SK-N-SH treated with all-trans-retinoic acid at 6 μM for 48 hours (cell line): Measurements from ENCODE around the gene CPZ.

ENCODE experiments used
- ATAC-seq: fragments of 200-7000 bp; cut with Tn5 transposase; 3 replicates; pipeline ENCODE4 v1.9.1; 2020; ENCODE audit warnings: mild to moderate bottlenecking, moderate library complexity
- ARNTL ChIP-seq: fragments of 450-650 bp; formaldehyde crosslinking; IDR thresholded peaks from 2 replicates; pipeline ENCODE4 v1.5.0; 2020; ENCODE audit warnings: low read depth, mild to moderate bottlenecking, moderate library complexity, borderline replicate concordance
- BACH2 ChIP-seq: fragments of 250-450 bp; sonication (Bioruptor Pico); IDR thresholded peaks from 2 replicates; pipeline ENCODE4 v1.9.0; 2021; ENCODE audit warnings: mild to moderate bottlenecking, borderline replicate concordance
- CSDC2 ChIP-seq: fragments of 250-450 bp; sonication (Bioruptor Pico); IDR thresholded peaks from 2 replicates; pipeline ENCODE4 v1.5.0; 2020; ENCODE audit warnings: mild to moderate bottlenecking, moderate library complexity
- GLIS3 ChIP-seq: fragments of 250-450 bp; sonication (Bioruptor Pico); IDR thresholded peaks from 2 replicates; pipeline ENCODE4 v1.5.0; 2020; ENCODE audit warnings: mild to moderate bottlenecking, moderate library complexity
- ISL1 ChIP-seq: fragments of 250-450 bp; sonication (Bioruptor Pico); IDR thresholded peaks from 2 replicates; pipeline ENCODE4 v2.1.2; 2022; ENCODE audit warnings: mild to moderate bottlenecking, moderate library complexity
- PPARA ChIP-seq: fragments of 250-450 bp; sonication (Bioruptor Pico); IDR thresholded peaks from 2 replicates; pipeline ENCODE4 v1.5.0; 2020; ENCODE audit warnings: mild to moderate bottlenecking, borderline replicate concordance
- RARB ChIP-seq: fragments of 250-450 bp; sonication (Bioruptor Pico); IDR thresholded peaks from 2 replicates; pipeline ENCODE4 v1.8.0; 2021; ENCODE audit warnings: mild to moderate bottlenecking, moderate library complexity
- SNAI2 ChIP-seq: fragments of 250-450 bp; sonication (Bioruptor Pico); IDR thresholded peaks from 2 replicates; pipeline ENCODE4 v1.5.0; 2020; ENCODE audit warnings: mild to moderate bottlenecking, moderate library complexity
- TCF4 ChIP-seq: fragments of 250-450 bp; sonication (Bioruptor Pico); IDR thresholded peaks from 2 replicates; pipeline ENCODE4 v1.8.0; 2021; ENCODE audit warnings: mild to moderate bottlenecking, moderate library complexity, borderline replicate concordance
- TOX ChIP-seq: fragments of 250-450 bp; sonication (Bioruptor Pico); IDR thresholded peaks from 2 replicates; pipeline ENCODE4 v1.8.0; 2021; ENCODE audit warnings: mild to moderate bottlenecking, moderate library complexity, borderline replicate concordance
- ZC3H10 ChIP-seq: fragments of 250-450 bp; sonication (Bioruptor Pico); IDR thresholded peaks from 2 replicates; pipeline ENCODE4 v1.5.1; 2021; ENCODE audit warnings: mild to moderate bottlenecking, moderate library complexity
- ZFP3 ChIP-seq: fragments of 250-450 bp; sonication (Bioruptor Pico); IDR thresholded peaks from 2 replicates; pipeline ENCODE4 v1.5.0; 2020; ENCODE audit warnings: mild to moderate bottlenecking, moderate library complexity
- ZFP30 ChIP-seq: fragments of 450-650 bp; formaldehyde crosslinking; IDR thresholded peaks from 2 replicates; pipeline ENCODE4 v1.5.0; 2022; ENCODE audit warnings: mild to moderate bottlenecking, moderate library complexity
- ZNF70 ChIP-seq: fragments of 450-650 bp; formaldehyde crosslinking; IDR thresholded peaks from 2 replicates; pipeline ENCODE4 v1.5.0; 2020; ENCODE audit warnings: mild to moderate bottlenecking, moderate library complexity
- ZNF8 ChIP-seq: fragments of 450-650 bp; formaldehyde crosslinking; IDR thresholded peaks from 2 replicates; pipeline ENCODE4 v1.5.0; 2020; ENCODE audit warnings: mild to moderate bottlenecking, moderate library complexity
- TF ChIP-seq, protein P1 (sequence below): fragments of 250-450 bp; sonication (Bioruptor Pico); IDR thresholded peaks from 2 replicates; pipeline ENCODE4 v1.5.0; 2020; ENCODE audit warnings: mild to moderate bottlenecking, moderate library complexity
- TF ChIP-seq, protein P2 (sequence below): fragments of 250-450 bp; sonication (Bioruptor Pico); IDR thresholded peaks from 2 replicates; pipeline ENCODE4 v1.8.0; 2020; ENCODE audit warnings: mild to moderate bottlenecking, moderate library complexity, borderline replicate concordance
- TF ChIP-seq, protein P3 (sequence below): fragments of 250-450 bp; sonication (Bioruptor Pico); IDR thresholded peaks from 2 replicates; pipeline ENCODE4 v1.8.0; 2021; ENCODE audit warnings: low read depth, mild to moderate bottlenecking, moderate library complexity, borderline replicate concordance
- TF ChIP-seq, protein P4 (sequence below): fragments of 250-450 bp; sonication (Bioruptor Pico); IDR thresholded peaks from 2 replicates; pipeline ENCODE4 v1.5.1; 2021; ENCODE audit warnings: mild to moderate bottlenecking, moderate library complexity
- TF ChIP-seq, protein P5 (sequence below): fragments of 250-450 bp; sonication (Bioruptor Pico); IDR thresholded peaks from 2 replicates; pipeline ENCODE4 v1.5.1; 2020; ENCODE audit warnings: low read depth, mild to moderate bottlenecking, moderate library complexity

CPZ gene

DNA sequence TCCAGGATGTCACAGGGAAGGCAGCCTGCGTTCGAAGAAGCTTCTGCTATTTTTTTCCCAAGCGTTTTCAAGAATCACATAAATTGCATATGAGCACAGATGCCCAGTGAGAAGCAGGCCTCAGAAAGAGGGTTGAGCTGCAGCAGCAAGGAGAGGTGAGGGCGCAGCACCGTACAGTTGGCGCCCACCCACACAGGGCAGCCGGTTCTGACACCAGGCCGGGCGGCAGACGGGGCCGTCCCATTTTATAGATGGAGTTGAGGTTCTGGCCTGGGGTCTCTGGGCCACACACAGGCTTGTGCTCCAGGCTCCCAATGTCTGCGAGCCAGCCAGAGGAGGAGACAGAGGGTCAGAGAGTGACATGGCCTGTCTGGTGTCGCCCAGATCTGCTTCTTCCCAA is 22.8 kb downstream of the CPZ start (continued):
- no peak for TF ChIP-seq ISL1
- TF ChIP-seq RARB (CRISPR knock-in tag), result no peak
- no peak for TF ChIP-seq SNAI2
- TF ChIP-seq, protein P1, sequence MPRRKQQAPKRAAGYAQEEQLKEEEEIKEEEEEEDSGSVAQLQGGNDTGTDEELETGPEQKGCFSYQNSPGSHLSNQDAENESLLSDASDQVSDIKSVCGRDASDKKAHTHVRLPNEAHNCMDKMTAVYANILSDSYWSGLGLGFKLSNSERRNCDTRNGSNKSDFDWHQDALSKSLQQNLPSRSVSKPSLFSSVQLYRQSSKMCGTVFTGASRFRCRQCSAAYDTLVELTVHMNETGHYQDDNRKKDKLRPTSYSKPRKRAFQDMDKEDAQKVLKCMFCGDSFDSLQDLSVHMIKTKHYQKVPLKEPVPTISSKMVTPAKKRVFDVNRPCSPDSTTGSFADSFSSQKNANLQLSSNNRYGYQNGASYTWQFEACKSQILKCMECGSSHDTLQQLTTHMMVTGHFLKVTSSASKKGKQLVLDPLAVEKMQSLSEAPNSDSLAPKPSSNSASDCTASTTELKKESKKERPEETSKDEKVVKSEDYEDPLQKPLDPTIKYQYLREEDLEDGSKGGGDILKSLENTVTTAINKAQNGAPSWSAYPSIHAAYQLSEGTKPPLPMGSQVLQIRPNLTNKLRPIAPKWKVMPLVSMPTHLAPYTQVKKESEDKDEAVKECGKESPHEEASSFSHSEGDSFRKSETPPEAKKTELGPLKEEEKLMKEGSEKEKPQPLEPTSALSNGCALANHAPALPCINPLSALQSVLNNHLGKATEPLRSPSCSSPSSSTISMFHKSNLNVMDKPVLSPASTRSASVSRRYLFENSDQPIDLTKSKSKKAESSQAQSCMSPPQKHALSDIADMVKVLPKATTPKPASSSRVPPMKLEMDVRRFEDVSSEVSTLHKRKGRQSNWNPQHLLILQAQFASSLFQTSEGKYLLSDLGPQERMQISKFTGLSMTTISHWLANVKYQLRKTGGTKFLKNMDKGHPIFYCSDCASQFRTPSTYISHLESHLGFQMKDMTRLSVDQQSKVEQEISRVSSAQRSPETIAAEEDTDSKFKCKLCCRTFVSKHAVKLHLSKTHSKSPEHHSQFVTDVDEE (CRISPR knock-in tag), result no peak

DNA sequence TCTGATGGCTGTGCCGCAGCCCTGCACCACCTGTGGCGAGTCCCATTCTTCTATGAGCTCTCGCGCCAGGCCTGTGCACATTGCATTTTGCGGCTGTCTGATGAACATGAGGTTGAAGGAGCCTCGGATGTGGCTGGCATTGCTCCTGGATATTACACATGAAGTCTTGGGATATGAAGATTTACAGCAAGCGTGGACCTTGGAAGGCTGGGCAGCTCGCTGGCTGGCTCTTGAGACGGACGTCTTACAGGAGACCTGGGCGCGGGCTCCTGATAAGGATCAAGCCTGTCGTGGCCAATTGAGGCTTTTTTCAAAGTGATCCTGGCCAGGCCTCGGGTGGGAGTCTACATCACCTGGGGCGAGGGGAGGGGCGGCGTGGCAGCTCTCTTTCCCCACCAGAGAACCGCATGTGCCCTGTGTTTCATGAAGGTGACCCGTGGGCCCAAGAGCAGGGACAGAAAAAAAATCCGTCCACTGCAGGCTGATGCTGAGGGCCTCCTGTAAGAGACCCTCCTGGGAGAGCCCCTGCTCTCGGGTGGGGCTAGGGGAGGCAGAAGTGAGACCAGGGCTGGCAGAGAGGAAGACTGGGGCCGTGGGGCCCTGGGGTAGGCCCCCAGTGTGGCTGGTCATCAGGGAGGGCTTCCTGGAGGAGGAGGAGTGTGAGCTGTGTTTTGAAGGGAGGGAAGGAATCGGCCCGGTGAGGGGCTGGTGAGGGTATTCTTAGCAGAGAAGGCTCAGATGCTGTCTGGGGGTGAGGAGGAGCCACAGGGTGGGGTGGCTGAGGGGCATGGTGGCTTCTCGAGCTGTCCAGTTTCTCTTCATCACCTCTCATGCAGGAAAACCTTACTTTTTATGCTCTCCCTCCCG is 23.6 kb downstream of the CPZ start:
- ATAC-seq, result peak; percentile 34; the same call in 2 of the 3 replicates

DNA sequence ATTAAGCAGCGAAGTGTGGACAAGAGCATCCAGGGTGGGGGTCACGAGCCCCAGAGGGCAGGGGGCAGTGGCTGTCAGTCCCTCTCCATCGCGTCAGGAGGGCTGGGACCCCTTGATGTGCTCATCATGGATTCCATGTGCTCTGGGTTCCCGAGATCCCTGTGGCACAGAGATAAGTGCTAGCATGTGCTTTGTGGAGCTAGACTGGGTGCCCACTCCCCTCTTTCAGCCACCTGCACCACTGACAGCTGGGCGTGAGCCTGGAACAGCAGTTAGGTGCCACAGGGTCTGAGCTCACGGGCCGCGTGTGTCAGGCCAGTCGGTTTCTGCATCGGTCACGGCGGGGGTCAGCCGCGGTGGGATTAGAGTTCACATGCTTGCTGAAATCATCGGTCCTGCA is 24.3 kb downstream of the CPZ start:
- ATAC-seq, result no peak
- TF ChIP-seq, protein P2, sequence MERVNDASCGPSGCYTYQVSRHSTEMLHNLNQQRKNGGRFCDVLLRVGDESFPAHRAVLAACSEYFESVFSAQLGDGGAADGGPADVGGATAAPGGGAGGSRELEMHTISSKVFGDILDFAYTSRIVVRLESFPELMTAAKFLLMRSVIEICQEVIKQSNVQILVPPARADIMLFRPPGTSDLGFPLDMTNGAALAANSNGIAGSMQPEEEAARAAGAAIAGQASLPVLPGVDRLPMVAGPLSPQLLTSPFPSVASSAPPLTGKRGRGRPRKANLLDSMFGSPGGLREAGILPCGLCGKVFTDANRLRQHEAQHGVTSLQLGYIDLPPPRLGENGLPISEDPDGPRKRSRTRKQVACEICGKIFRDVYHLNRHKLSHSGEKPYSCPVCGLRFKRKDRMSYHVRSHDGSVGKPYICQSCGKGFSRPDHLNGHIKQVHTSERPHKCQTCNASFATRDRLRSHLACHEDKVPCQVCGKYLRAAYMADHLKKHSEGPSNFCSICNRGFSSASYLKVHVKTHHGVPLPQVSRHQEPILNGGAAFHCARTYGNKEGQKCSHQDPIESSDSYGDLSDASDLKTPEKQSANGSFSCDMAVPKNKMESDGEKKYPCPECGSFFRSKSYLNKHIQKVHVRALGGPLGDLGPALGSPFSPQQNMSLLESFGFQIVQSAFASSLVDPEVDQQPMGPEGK (CRISPR knock-in tag), result no peak
- TF ChIP-seq, protein P3, sequence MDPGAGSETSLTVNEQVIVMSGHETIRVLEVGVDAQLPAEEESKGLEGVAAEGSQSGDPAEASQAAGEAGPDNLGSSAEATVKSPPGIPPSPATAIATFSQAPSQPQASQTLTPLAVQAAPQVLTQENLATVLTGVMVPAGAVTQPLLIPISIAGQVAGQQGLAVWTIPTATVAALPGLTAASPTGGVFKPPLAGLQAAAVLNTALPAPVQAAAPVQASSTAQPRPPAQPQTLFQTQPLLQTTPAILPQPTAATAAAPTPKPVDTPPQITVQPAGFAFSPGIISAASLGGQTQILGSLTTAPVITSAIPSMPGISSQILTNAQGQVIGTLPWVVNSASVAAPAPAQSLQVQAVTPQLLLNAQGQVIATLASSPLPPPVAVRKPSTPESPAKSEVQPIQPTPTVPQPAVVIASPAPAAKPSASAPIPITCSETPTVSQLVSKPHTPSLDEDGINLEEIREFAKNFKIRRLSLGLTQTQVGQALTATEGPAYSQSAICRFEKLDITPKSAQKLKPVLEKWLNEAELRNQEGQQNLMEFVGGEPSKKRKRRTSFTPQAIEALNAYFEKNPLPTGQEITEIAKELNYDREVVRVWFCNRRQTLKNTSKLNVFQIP (CRISPR knock-in tag), result no peak

More for the DNA sequence above, 23.6 kb downstream of the CPZ start:
- TF ChIP-seq CSDC2 (CRISPR knock-in tag) (no peak), PPARA (CRISPR knock-in tag) (no peak)
- TF ChIP-seq, protein P2 (CRISPR knock-in tag), result no peak

DNA sequence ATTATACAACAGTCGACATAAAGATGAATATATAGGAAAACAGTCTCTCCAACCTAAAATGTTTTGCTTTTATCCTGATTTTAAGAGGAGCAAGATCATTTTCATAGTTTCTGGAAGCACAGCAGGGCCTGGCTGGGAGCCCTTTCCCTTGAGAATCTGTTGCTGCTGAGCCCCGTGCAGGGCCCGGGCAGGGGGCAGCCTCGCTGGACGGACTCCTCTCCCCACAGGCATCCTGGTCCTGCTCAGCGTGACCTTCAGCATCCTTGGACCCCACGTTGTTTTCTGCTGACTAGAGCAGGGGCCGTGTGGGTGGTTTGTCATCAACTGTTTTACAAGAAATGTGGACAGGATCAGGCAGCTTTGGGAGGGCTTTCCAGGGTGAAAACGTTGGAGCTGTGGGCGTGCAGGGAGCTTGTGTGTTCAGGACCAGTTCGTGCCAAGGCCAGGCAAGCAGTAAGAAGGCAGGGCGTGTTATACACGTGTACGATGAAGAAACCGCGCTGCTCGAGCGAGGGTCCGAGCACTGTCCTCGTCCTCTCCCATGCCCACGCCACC is 25.0 kb downstream of the CPZ start:
- ATAC-seq, result no peak
- TF ChIP-seq, protein P4, sequence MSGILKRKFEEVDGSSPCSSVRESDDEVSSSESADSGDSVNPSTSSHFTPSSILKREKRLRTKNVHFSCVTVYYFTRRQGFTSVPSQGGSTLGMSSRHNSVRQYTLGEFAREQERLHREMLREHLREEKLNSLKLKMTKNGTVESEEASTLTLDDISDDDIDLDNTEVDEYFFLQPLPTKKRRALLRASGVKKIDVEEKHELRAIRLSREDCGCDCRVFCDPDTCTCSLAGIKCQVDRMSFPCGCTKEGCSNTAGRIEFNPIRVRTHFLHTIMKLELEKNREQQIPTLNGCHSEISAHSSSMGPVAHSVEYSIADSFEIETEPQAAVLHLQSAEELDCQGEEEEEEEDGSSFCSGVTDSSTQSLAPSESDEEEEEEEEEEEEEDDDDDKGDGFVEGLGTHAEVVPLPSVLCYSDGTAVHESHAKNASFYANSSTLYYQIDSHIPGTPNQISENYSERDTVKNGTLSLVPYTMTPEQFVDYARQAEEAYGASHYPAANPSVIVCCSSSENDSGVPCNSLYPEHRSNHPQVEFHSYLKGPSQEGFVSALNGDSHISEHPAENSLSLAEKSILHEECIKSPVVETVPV, result no peak
- TF ChIP-seq, protein P5, sequence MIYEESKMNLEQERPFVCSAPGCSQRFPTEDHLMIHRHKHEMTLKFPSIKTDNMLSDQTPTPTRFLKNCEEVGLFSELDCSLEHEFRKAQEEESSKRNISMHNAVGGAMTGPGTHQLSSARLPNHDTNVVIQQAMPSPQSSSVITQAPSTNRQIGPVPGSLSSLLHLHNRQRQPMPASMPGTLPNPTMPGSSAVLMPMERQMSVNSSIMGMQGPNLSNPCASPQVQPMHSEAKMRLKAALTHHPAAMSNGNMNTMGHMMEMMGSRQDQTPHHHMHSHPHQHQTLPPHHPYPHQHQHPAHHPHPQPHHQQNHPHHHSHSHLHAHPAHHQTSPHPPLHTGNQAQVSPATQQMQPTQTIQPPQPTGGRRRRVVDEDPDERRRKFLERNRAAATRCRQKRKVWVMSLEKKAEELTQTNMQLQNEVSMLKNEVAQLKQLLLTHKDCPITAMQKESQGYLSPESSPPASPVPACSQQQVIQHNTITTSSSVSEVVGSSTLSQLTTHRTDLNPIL (CRISPR knock-in tag), result no peak
- TF ChIP-seq TCF4 (CRISPR knock-in tag), result no peak
- no peak for TF ChIP-seq BACH2 (CRISPR knock-in tag)
- no peak for TF ChIP-seq ZFP30 (CRISPR knock-in tag)
- TF ChIP-seq ZNF8 (CRISPR knock-in tag), result no peak
- no peak for TF ChIP-seq CSDC2 (CRISPR knock-in tag)
- TF ChIP-seq ARNTL (CRISPR knock-in tag), result no peak
- TF ChIP-seq ZC3H10, result no peak
- no peak for TF ChIP-seq TOX
- TF ChIP-seq ISL1, result no peak
- no peak for TF ChIP-seq ZFP3 (CRISPR knock-in tag)
- no peak for TF ChIP-seq GLIS3 (CRISPR knock-in tag)
- TF ChIP-seq, protein P3 (CRISPR knock-in tag), result no peak
- no peak for TF ChIP-seq PPARA (CRISPR knock-in tag)
- no peak for TF ChIP-seq ZNF70 (CRISPR knock-in tag)
